ENCODE measurements around the gene TTC7B.

GRCh38 chr14:90797919-90798318, 18.3 kb downstream of the TTC7B start:
- TF ChIP-seq POLR2A (IDR thresholded peaks at IDR 0.05): no peak
- TF ChIP-seq, protein P1, sequence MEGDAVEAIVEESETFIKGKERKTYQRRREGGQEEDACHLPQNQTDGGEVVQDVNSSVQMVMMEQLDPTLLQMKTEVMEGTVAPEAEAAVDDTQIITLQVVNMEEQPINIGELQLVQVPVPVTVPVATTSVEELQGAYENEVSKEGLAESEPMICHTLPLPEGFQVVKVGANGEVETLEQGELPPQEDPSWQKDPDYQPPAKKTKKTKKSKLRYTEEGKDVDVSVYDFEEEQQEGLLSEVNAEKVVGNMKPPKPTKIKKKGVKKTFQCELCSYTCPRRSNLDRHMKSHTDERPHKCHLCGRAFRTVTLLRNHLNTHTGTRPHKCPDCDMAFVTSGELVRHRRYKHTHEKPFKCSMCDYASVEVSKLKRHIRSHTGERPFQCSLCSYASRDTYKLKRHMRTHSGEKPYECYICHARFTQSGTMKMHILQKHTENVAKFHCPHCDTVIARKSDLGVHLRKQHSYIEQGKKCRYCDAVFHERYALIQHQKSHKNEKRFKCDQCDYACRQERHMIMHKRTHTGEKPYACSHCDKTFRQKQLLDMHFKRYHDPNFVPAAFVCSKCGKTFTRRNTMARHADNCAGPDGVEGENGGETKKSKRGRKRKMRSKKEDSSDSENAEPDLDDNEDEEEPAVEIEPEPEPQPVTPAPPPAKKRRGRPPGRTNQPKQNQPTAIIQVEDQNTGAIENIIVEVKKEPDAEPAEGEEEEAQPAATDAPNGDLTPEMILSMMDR (IDR thresholded peaks at IDR 0.05): no peak
- TF ChIP-seq EP300 (IDR thresholded peaks at IDR 0.05): no peak
- TF ChIP-seq POLR2AphosphoS5 (IDR thresholded peaks at IDR 0.05): no peak
